HG03439 (cell line): ENCODE data around the gene SERPINB6.

Source experiments
- ATAC-seq: cut with Tn5 transposase; IDR thresholded peaks from one replicate; pipeline ENCODE4 v1.9.1; 2021; ENCODE audit warnings: mild to moderate bottlenecking, moderate library complexity; ENCODE audit not compliant: unreplicated experiment

SERPINB6 gene

GRCh38 chr6:2999618-3000557 is 28.5 kb upstream of the SERPINB6 start, which contains the start of gene NQO2:
NQO2 (plus strand) TSS chr6:2999894; CDS start chr6:3006553, 6,659 bp downstream.
- ATAC-seq: peak; percentile 73

GRCh38 chr6:2998998-2999617 is 27.7 kb upstream of the SERPINB6 start:
- no peak for ATAC-seq

GRCh38 chr6:2998249-2998997 is 27.1 kb upstream of the SERPINB6 start:
- ATAC-seq: peak; percentile 39

- ATAC-seq: no peak
These were observed 22.5 kb upstream of the SERPINB6 start for GRCh38 chr6:2993755-2994317.

GRCh38 chr6:2992330-2992979 is 21.1 kb upstream of the SERPINB6 start:
- no peak for ATAC-seq

- no peak for ATAC-seq
These were observed 19.7 kb upstream of the SERPINB6 start for GRCh38 chr6:2990932-2991506.

GRCh38 chr6:2990248-2990931 is 19.0 kb upstream of the SERPINB6 start:
- ATAC-seq: no peak

- peak; percentile 68 for ATAC-seq
These were observed 18.2 kb upstream of the SERPINB6 start for GRCh38 chr6:2989332-2990247.

GRCh38 chr6:2988426-2989331 is 17.3 kb upstream of the SERPINB6 start:
- ATAC-seq: peak; percentile 60

- no peak for ATAC-seq
These were observed 16.7 kb upstream of the SERPINB6 start for GRCh38 chr6:2988094-2988425.

- no peak for ATAC-seq
These were observed 15.4 kb upstream of the SERPINB6 start for GRCh38 chr6:2986722-2987221.

GRCh38 chr6:2984738-2985406 is 13.5 kb upstream of the SERPINB6 start:
- no peak for ATAC-seq

- ATAC-seq: no peak
These were observed 11.2 kb upstream of the SERPINB6 start for GRCh38 chr6:2982426-2983117.

GRCh38 chr6:2980465-2980855 is 9.1 kb upstream of the SERPINB6 start:
- no peak for ATAC-seq

- ATAC-seq: no peak
These were observed 8.6 kb upstream of the SERPINB6 start for GRCh38 chr6:2979819-2980464.

- no peak for ATAC-seq
These were observed 7.6 kb upstream of the SERPINB6 start for GRCh38 chr6:2978923-2979322.
